HG03135 (cell line): Measurements from ENCODE around the gene ALDH9A1.
"Not testable (repeated sequence)": the region's sequence is repeated elsewhere in the genome, so short reads cannot be mapped to it uniquely, and the experiment has no call there.

Experiments used
- ATAC-seq: cut with Tn5 transposase; IDR thresholded peaks from one replicate; pipeline ENCODE4 v1.9.1; 2021; ENCODE audit warnings: mild to moderate bottlenecking, moderate library complexity; ENCODE audit not compliant: unreplicated experiment

The ALDH9A1 gene

GRCh38 chr1:165697881-165698760, at the start of gene ALDH9A1:
ALDH9A1 (minus strand) TSS chr1:165698562; CDS start chr1:165698558, 4 bp downstream.
- ATAC-seq, result peak; percentile 91

- no peak for ATAC-seq
Observed at GRCh38 chr1:165747632-165748447, 49.5 kb upstream of the ALDH9A1 start.

GRCh38 chr1:165744913-165745312, 46.6 kb upstream of the ALDH9A1 start:
- ATAC-seq, result not testable (repeated sequence)

DNA sequence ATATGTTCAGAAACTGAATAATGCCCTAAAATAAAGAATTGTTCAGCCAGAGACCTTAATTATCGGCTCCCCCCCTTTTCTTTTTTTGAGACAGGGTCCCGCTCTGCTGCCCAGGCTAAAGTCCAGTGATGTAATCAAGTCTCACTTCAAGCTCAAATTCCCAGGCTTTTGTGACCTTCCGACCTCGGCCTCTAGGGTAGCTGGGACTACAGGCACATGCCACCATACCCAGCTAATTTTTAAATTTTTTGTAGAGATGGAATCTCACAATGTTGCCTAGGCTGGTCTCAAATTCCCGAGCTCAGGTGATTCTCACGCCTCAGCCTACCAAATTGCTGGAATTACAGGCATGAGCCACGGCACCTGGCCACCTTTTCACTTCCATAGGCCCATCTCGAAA, 43.8 kb upstream of the ALDH9A1 start:
- no peak for ATAC-seq

DNA sequence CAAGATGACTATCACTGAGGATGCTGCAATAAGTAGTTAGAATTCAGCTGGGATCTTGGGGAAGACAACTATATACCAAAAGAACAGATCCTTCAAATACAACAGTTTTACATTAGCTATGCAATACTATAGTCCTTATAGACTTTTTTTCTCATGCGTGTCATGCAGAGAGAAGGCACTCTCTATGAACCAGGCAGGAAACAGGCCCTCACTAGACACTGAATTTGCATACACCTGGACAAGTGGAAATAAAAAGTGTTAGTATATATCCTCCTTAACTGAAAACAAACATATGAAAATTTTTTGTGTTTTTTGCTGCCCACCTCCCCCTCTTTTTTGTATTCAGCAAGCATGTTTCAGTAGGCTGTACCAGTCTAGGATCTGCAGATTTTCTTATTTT, 40.4 kb upstream of the ALDH9A1 start:
- ATAC-seq, result peak; percentile 97

- ATAC-seq, result no peak
Observed at GRCh38 chr1:165737196-165737595, 38.8 kb upstream of the ALDH9A1 start.

GRCh38 chr1:165734906-165735305, 36.5 kb upstream of the ALDH9A1 start:
- ATAC-seq, result no peak

GRCh38 chr1:165726841-165727240, 28.5 kb upstream of the ALDH9A1 start:
- no peak for ATAC-seq

GRCh38 chr1:165726169-165726568, 27.8 kb upstream of the ALDH9A1 start:
- no peak for ATAC-seq

DNA sequence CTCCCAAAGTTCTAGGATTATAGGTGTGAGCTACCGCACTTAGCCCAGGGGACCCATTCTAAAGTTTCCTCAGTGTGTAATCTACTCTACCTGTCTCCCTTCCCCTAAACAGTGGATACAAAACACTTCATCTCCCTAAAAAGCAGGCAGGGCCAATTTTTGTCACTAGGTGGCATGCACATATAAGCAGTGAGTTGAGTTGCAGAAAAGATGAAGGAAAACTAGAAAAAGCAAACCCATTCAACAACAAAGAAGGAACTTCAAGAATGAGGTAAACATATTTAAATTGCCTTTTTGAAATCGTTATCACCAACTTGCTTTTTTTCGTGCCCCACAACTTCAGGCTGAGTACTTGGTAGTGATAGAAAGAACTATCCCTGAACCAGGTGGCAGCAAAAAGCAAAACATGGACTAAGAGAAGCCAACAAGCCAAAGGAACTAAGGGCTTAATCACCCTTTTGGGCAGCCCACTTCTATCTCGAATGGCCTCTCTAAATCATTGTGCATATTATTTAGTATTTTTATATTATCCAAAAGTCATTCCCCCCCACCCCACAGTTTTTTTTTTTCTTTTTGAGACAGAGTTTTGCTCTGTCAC, 19.7 kb upstream of the ALDH9A1 start:
- no peak for ATAC-seq

GRCh38 chr1:165716265-165717051, 18.1 kb upstream of the ALDH9A1 start:
- not testable (repeated sequence) for ATAC-seq

- no peak for ATAC-seq
Observed at GRCh38 chr1:165712764-165713163, 14.4 kb upstream of the ALDH9A1 start.

- no peak for ATAC-seq
Observed at GRCh38 chr1:165707984-165708706, 9.8 kb upstream of the ALDH9A1 start.

GRCh38 chr1:165703648-165704047, 5.3 kb upstream of the ALDH9A1 start:
- no peak for ATAC-seq

- ATAC-seq, result not testable (repeated sequence)
Observed at GRCh38 chr1:165701922-165702321, 3.6 kb upstream of the ALDH9A1 start.

- no peak for ATAC-seq
Observed at GRCh38 chr1:165699577-165699976, 1.2 kb upstream of the ALDH9A1 start.

DNA sequence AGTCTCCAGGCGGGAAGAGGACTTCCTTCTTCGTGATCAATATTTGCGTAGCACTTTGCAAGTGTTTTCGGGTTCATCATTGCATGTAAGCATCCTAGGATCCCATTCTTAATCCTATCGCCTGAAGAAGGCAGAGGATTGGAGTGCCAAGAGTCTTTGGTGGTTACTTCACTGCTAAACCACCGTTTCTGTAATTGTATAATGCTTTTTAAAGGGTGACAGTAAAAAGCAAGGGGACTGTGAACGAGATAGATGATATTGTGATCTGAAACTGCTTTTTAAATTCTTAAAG, 345 bp upstream of the ALDH9A1 start:
- peak; percentile 1 for ATAC-seq

DNA sequence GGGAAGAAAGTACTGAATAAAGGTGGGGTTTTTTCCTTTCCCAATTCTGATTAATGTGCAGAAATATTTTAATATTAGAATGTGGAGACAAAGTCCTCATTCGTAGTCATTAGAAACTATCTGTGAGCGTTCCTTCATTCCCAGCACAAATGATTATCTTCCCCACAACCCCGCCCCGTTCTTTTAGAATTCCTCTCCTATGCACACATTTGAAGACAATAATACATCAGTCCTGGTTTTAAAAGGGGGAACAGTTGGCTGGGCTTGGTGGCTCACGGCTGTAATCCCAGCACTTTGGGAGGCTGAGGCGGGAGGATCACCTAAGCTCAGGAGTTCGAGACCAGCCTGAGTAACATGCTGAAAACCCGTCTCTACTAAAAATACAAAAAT, 876 bp downstream of the ALDH9A1 start:
- no peak for ATAC-seq

DNA sequence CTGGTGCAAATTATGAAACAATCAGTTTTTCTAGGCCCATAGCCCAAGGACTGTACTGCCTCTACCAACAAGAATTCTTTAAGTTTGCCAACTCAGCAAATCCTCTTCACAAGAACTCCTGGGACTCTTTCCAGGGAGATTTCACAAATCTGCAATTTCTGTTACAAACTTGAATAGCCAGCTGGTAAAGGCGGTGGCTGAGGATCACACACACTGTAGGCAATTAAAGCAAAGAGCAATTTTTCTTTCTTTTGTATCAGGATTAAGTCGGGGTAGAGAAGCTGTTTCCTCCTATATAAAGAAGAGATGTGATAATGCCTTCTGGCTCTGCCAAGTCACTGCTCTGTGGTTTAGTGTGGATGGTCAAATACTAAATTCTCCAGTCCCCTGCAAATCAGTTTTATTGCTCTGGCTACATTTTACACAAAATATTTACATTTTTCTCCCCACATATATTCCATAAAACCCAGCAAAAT, 1.7 kb downstream of the ALDH9A1 start:
- no peak for ATAC-seq

GRCh38 chr1:165695031-165695430, 3.3 kb downstream of the ALDH9A1 start:
- no peak for ATAC-seq
